ENCODE measurements around the gene TSEN15.
A peak's percentile ranks its signal among the peaks of the same experiment; 100 is the strongest.

TSEN15 gene

GRCh38 chr1:184051485-184052193 lies at the start of gene TSEN15:
TSS of gene TSEN15 (plus strand) at chr1:184051730. CDS start at chr1:184051756, 26 bp downstream.
- H3K4me3 ChIP-seq (ENCODE audit: low read depth, low read length): peak within 1 kb of the TSS; percentile 80

- H3K4me3 ChIP-seq (ENCODE audit: low read depth, low read length): no peak overlapping the region
Measured at GRCh38 chr1:184002071-184002470, 49.5 kb upstream of the TSEN15 start.

- H3K4me3 ChIP-seq (ENCODE audit: low read depth, low read length): no peak overlapping the region
Measured at GRCh38 chr1:184004935-184005334, 46.6 kb upstream of the TSEN15 start.

- no peak overlapping the region for H3K4me3 ChIP-seq (ENCODE audit: low read depth, low read length)
Measured at GRCh38 chr1:184005506-184005905, 46.0 kb upstream of the TSEN15 start.

- no peak overlapping the region for H3K4me3 ChIP-seq (ENCODE audit: low read depth, low read length)
Measured at GRCh38 chr1:184010788-184011187, 40.7 kb upstream of the TSEN15 start.

GRCh38 chr1:184012187-184012586 lies 39.3 kb upstream of the TSEN15 start:
- no peak overlapping the region for H3K4me3 ChIP-seq (ENCODE audit: low read depth, low read length)

GRCh38 chr1:184014271-184014670 lies 37.3 kb upstream of the TSEN15 start:
- no peak overlapping the region for H3K4me3 ChIP-seq (ENCODE audit: low read depth, low read length)

- no peak overlapping the region for H3K4me3 ChIP-seq (ENCODE audit: low read depth, low read length)
Measured at GRCh38 chr1:184016169-184016568, 35.4 kb upstream of the TSEN15 start.

- H3K4me3 ChIP-seq (ENCODE audit: low read depth, low read length): no peak overlapping the region
Measured at GRCh38 chr1:184017306-184017705, 34.2 kb upstream of the TSEN15 start.

GRCh38 chr1:184018622-184019021 lies 32.9 kb upstream of the TSEN15 start:
- H3K4me3 ChIP-seq (ENCODE audit: low read depth, low read length): no peak overlapping the region

GRCh38 chr1:184019069-184019468 lies 32.5 kb upstream of the TSEN15 start:
- no peak overlapping the region for H3K4me3 ChIP-seq (ENCODE audit: low read depth, low read length)

GRCh38 chr1:184019506-184019905 lies 32.0 kb upstream of the TSEN15 start:
- H3K4me3 ChIP-seq (ENCODE audit: low read depth, low read length): no peak overlapping the region

GRCh38 chr1:184020328-184020727 lies 31.2 kb upstream of the TSEN15 start:
- no peak overlapping the region for H3K4me3 ChIP-seq (ENCODE audit: low read depth, low read length)

GRCh38 chr1:184020855-184021254 lies 30.7 kb upstream of the TSEN15 start:
- H3K4me3 ChIP-seq (ENCODE audit: low read depth, low read length): no peak overlapping the region

- H3K4me3 ChIP-seq (ENCODE audit: low read depth, low read length): no peak overlapping the region
Measured at GRCh38 chr1:184021728-184022127, 29.8 kb upstream of the TSEN15 start.

GRCh38 chr1:184022668-184023067 lies 28.9 kb upstream of the TSEN15 start:
- no peak overlapping the region for H3K4me3 ChIP-seq (ENCODE audit: low read depth, low read length)

- no peak overlapping the region for H3K4me3 ChIP-seq (ENCODE audit: low read depth, low read length)
Measured at GRCh38 chr1:184023171-184023570, 28.4 kb upstream of the TSEN15 start.

GRCh38 chr1:184025242-184025675 lies 26.3 kb upstream of the TSEN15 start:
- H3K4me3 ChIP-seq (ENCODE audit: low read depth, low read length): no peak overlapping the region

- H3K4me3 ChIP-seq (ENCODE audit: low read depth, low read length): no peak overlapping the region
Measured at GRCh38 chr1:184027826-184028695, 23.5 kb upstream of the TSEN15 start.

GRCh38 chr1:184028854-184029623 lies 22.5 kb upstream of the TSEN15 start:
- no peak overlapping the region for H3K4me3 ChIP-seq (ENCODE audit: low read depth, low read length)

GRCh38 chr1:184030433-184031091 lies 21.0 kb upstream of the TSEN15 start:
- H3K4me3 ChIP-seq (ENCODE audit: low read depth, low read length): no peak overlapping the region
